A549 (cell line): ENCODE results near the gene DDX25. TPM values are rescaled to one million over a fixed set of nuclear protein-coding genes. Genes with fewer than 3 reads are reported as not detected.
"Not testable (repeated sequence)": the region's sequence is repeated elsewhere in the genome, so short reads cannot be mapped to it uniquely, and the experiment has no call there.

ENCODE experiments used
- ATAC-seq, 2 experiments: fragments of 200-7000 bp in 1 of 2; fragments of >200 bp in 1 of 2; cut with Nextera tagmentation in 1 of 2; cut with Tn5 transposase in 1 of 2; 3 replicates each; pipeline versions ENCODE4 v1.8.0 to v1.9.1; 2018 to 2020; ENCODE audit warnings: mild to moderate bottlenecking in 1 of 2, moderate library complexity in 1 of 2
- CTCF ChIA-PET: fragments of 300-600 bp; sonication (Branson Sonifier 250); formaldehyde crosslinking; extraction: SDS; loops from one replicate; lab custom pipeline; 2021; ENCODE audit warnings: antibody characterized with exemption, inconsistent platforms; lab: Yijun Ruan, JAX
- POLR2A ChIA-PET: fragments of 350-600 bp; formaldehyde crosslinking; extraction: SDS; loops from one replicate; lab custom pipeline; 2021; ENCODE audit warnings: antibody characterized with exemption, inconsistent platforms; lab: Yijun Ruan, JAX
- DNase-seq, 2 experiments: peaks; one replicate each; pipeline versions ENCODE4 v3.0.0 to v3.0.0-alpha.2; 2011 to 2016; ENCODE audit warnings: low read depth in 1 of 2, low spot score in 1 of 2
- FAIRE-seq: peaks from 2 replicates; lab custom pipeline; 2011; peaks lifted over from hg19 to GRCh38; lab: Jason Lieb, UNC
- H3K27ac ChIP-seq, 2 experiments: fragments of >200 bp; sonication (Bioruptor Twin); formaldehyde crosslinking; 3 replicates each; pipeline ENCODE4 v1.5.1; 2016 to 2017
- H3K4me1 ChIP-seq: fragments of >200 bp; sonication (Bioruptor Twin); formaldehyde crosslinking; 3 replicates; pipeline ENCODE4 v1.6.1; 2016
- H3K4me2 ChIP-seq: fragments of >200 bp; sonication (Bioruptor Twin); formaldehyde crosslinking; 3 replicates; pipeline ENCODE4 v1.6.1; 2016
- H3K4me3 ChIP-seq: fragments of >200 bp; sonication (Bioruptor Twin); formaldehyde crosslinking; 3 replicates; pipeline ENCODE4 v1.5.1; 2016
- H3K9me3 ChIP-seq: fragments of >200 bp; sonication (Bioruptor Twin); formaldehyde crosslinking; 3 replicates; pipeline ENCODE4 v1.6.1; 2016
- BHLHE40 ChIP-seq: IDR thresholded peaks from 2 replicates; pipeline ENCODE4 v1.6.1; 2012; ENCODE audit warnings: low read depth, low read length, inconsistent platforms
- CHD2 ChIP-seq: fragments of 150-350 bp; IDR thresholded peaks from 2 replicates; pipeline ENCODE4 v1.6.1; 2014; ENCODE audit warnings: low read length; ENCODE audit not compliant: partially characterized antibody
- EHMT2 ChIP-seq: fragments of 200-600 bp; sonication (generic); IDR thresholded peaks from 2 replicates; pipeline ENCODE4 v1.6.1; 2016; ENCODE audit warnings: antibody characterized with exemption, low read depth, mild to moderate bottlenecking, moderate library complexity
- JUN ChIP-seq, 2 experiments: fragments of >200 bp; sonication (Bioruptor Twin); formaldehyde crosslinking; IDR thresholded peaks; 2 replicates in 1 of 2; 3 replicates in 1 of 2; pipeline ENCODE4 v1.6.1; 2016 to 2017
- JUNB ChIP-seq: fragments of >200 bp; sonication (Bioruptor Twin); formaldehyde crosslinking; IDR thresholded peaks from 2 replicates; pipeline ENCODE4 v1.6.1; 2016
- MAFK ChIP-seq: fragments of 450-650 bp; IDR thresholded peaks from 2 replicates; pipeline ENCODE4 v1.6.1; 2014; ENCODE audit not compliant: partially characterized antibody
- NFE2L2 ChIP-seq: fragments of 150-350 bp; conservative IDR thresholded peaks from 2 replicates; pipeline ENCODE4 v1.6.1; 2014; ENCODE audit warnings: low read length
- PHF8 ChIP-seq: fragments of 200-600 bp; sonication (generic); IDR thresholded peaks from 2 replicates; pipeline ENCODE4 v1.6.1; 2016; ENCODE audit warnings: low read depth, mild to moderate bottlenecking, antibody characterized with exemption, moderate library complexity, borderline replicate concordance
- POLR2A ChIP-seq: IDR thresholded peaks from 2 replicates; pipeline ENCODE4 v1.6.1; 2012; ENCODE audit warnings: mild to moderate bottlenecking, low read length
- RFX5 ChIP-seq: fragments of 450-650 bp; IDR thresholded peaks from 2 replicates; pipeline ENCODE4 v1.7.1; 2014; ENCODE audit warnings: antibody characterized with exemption, mild to moderate bottlenecking, moderate library complexity
- SMC3 ChIP-seq: fragments of >200 bp; sonication (Bioruptor Twin); formaldehyde crosslinking; IDR thresholded peaks from 3 replicates; pipeline ENCODE4 v1.6.1; 2018; ENCODE audit warnings: inconsistent platforms
- SREBF2 ChIP-seq: fragments of 450-650 bp; IDR thresholded peaks from 2 replicates; pipeline ENCODE4 v1.6.1; 2014; ENCODE audit warnings: mild to moderate bottlenecking, moderate library complexity
- TP53 ChIP-seq: fragments of 250-450 bp; sonication (Bioruptor Pico); IDR thresholded peaks from 2 replicates; pipeline ENCODE4 v1.5.0; 2021; ENCODE audit warnings: mild to moderate bottlenecking, moderate library complexity
- ZC3H11A ChIP-seq: fragments of 450-650 bp; IDR thresholded peaks from 2 replicates; pipeline ENCODE4 v1.6.1; 2014; ENCODE audit warnings: antibody characterized with exemption, mild to moderate bottlenecking
- ZSCAN20 ChIP-seq: fragments of 250-450 bp; sonication (Bioruptor Pico); IDR thresholded peaks from 2 replicates; pipeline ENCODE4 v1.8.0; 2022; ENCODE audit warnings: mild to moderate bottlenecking, moderate library complexity
- WGBS: methylation state at CpG from one replicate; pipeline ENCODE4 v1.1.6; 2017; ENCODE audit errors: missing lambda C conversion rate; 5-methylcytosine and 5-hydroxymethylcytosine counted together
- polyA plus RNA-seq, 4 experiments: library from polyadenylated mRNA; depleted of rRNA in 3 of 4; stranded (reverse); fragments of >200 nt; fragmentation: RNase III in 1 of 4; extraction: RNeasy Plus Mini Kit Qiagen cat#74134 plus additional on column Dnase treatment in 1 of 4; gene quantifications; 2 replicates in 3 of 4; 3 replicates in 1 of 4; pipeline ENCODE4 v1.2.3, GENCODE V29; 2011 to 2017
- TF ChIP-seq, protein P1 (sequence below): fragments of 200-600 bp; sonication (generic); IDR thresholded peaks from 2 replicates; pipeline ENCODE4 v1.6.1; 2016; ENCODE audit warnings: antibody characterized with exemption, mild to moderate bottlenecking, moderate library complexity
- TF ChIP-seq, protein P2 (sequence below): IDR thresholded peaks from 2 replicates; pipeline ENCODE4 v1.6.1; 2012

Gene DDX25
- polyA plus RNA-seq, 2 of the 4 experiments (the other 2 are of a cell fraction) = 0.01 TPM; not detected in 1

DNA sequence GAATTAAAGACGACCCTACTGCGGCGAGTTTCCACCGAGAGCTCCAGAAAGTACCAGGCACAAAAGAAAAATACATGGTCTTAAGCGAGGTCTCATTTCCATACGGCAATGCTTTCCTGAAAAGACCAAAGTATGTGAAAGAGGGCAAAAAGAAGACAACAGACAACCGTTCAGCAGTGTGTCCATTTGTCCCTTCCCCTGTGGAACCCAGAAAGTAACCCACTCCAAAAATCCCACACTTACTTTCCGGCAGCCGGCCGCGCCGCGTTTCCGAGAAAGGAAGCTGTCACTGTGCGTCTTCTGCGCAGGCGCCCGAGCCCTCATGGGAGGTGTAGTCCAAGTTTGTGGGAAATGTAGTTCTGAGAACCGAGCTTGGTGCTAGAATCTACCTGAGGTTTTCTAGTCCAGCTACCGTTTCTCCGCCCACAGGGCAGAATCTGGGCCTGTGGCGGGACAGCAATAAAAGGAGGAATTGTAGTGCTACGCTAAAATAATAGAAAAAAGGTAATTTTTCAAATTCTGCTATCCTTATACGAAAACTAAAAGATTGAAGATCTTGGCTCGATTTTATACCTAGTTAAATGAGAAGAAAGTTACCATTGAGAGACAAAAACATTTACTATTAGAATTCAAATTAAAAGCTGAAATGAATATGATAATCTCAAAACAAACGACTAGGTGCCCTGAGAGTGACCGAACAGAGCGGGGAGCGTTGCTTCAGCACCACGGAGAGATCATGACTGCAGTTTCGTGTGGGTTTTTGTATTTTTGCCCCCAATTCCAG, 1.2 kb upstream of the DDX25 start, which contains the start of gene PUS3:
Gene PUS3, minus strand, starts transcription at position 280 of the 784 bp plus-strand sequence. CDS start 6,922 bp downstream, outside the sequence.
- H3K27ac ChIP-seq = peak within 1 kb of the TSS; percentile 78 to 81
- H3K4me3 ChIP-seq = peak within 1 kb of the TSS; percentile 88
- 4% methylated on average over 25 of the region's 31 CpGs for WGBS
- peak within 1 kb of the TSS; percentile 86 for H3K4me2 ChIP-seq
- H3K4me1 ChIP-seq = 0 out of 3 replicates have a peak, but pooled peaks cover 5% of the 10 kb centered on the region
- POLR2A ChIA-PET = interaction anchor here (0.6 to 1.4 kb wide), 5 partner anchors 15 to 309 kb away, joined by 3 to 21 read pairs (median 4); partner anchors contain the start of genes FAM118B and HYLS1
- DNase-seq = peak; percentile 76 to 80
- peak; percentile 95 to 97 for ATAC-seq
- no peak for FAIRE-seq
- CTCF ChIA-PET = interaction anchor here (0.9 to 2.5 kb wide), 3 partner anchors 19 to 213 kb away, joined by 3 to 5 read pairs (median 4); no protein-coding TSS in a partner anchor
- no peak for TF ChIP-seq MAFK
- no peak for TF ChIP-seq SMC3
- no peak for TF ChIP-seq SREBF2
- no peak for TF ChIP-seq TP53 (CRISPR knock-in tag)
- peak in 1 of 2 experiments; percentile 38; a peak in 1 of 5 replicates for TF ChIP-seq JUN (IDR thresholded peaks at IDR 0.05)
- 0 out of 2 replicates have a peak, but pooled peaks have one; percentile 60 for TF ChIP-seq EHMT2
- TF ChIP-seq ZC3H11A = no peak
- peak; percentile 53 for TF ChIP-seq POLR2A
- no peak for TF ChIP-seq NFE2L2
- TF ChIP-seq, protein P1, sequence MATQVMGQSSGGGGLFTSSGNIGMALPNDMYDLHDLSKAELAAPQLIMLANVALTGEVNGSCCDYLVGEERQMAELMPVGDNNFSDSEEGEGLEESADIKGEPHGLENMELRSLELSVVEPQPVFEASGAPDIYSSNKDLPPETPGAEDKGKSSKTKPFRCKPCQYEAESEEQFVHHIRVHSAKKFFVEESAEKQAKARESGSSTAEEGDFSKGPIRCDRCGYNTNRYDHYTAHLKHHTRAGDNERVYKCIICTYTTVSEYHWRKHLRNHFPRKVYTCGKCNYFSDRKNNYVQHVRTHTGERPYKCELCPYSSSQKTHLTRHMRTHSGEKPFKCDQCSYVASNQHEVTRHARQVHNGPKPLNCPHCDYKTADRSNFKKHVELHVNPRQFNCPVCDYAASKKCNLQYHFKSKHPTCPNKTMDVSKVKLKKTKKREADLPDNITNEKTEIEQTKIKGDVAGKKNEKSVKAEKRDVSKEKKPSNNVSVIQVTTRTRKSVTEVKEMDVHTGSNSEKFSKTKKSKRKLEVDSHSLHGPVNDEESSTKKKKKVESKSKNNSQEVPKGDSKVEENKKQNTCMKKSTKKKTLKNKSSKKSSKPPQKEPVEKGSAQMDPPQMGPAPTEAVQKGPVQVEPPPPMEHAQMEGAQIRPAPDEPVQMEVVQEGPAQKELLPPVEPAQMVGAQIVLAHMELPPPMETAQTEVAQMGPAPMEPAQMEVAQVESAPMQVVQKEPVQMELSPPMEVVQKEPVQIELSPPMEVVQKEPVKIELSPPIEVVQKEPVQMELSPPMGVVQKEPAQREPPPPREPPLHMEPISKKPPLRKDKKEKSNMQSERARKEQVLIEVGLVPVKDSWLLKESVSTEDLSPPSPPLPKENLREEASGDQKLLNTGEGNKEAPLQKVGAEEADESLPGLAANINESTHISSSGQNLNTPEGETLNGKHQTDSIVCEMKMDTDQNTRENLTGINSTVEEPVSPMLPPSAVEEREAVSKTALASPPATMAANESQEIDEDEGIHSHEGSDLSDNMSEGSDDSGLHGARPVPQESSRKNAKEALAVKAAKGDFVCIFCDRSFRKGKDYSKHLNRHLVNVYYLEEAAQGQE = peak; percentile 88
- no peak for TF ChIP-seq CHD2
- no peak for TF ChIP-seq ZSCAN20 (CRISPR knock-in tag)
- no peaks in the 10 kb centered on the region for H3K9me3 ChIP-seq

DNA sequence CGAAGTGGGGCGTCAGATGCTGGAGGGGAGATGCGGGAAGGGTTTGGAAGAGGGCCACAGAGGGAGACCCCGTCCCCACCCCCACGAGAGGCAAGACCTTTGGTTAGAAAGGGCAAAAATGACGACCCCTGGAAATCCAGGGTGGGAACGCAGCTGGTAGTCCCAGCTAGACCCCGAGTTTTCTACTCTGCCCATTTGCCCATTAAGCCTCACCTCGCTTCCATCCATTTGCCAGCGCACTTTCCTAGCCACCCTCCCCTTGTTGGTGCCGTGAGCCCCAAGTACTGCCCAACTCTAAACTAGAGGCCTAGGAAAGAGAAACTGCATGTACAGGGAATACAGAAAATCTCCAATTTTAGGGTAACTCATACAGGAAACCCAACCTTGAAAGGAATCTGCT, 370 bp downstream of the DDX25 start:
- no peak for DNase-seq
- TF ChIP-seq RFX5 = no peak
- no peak for TF ChIP-seq BHLHE40
- no peak for TF ChIP-seq JUNB
- TF ChIP-seq ZSCAN20 (CRISPR knock-in tag) = no peak
- TF ChIP-seq PHF8 = no peak
- TF ChIP-seq, all 56 proteins: peak for 0
- 75% methylated on average over 11 of the region's 11 CpGs for WGBS
- ATAC-seq (no peak), FAIRE-seq (no peak)
- no peaks in the 10 kb centered on the region for H3K9me3 ChIP-seq
- POLR2A ChIA-PET = no interaction called here
- CTCF ChIA-PET = interaction anchor here (0.6 to 2.5 kb wide), 2 partner anchors 12 to 17 kb away, joined by 3 to 5 read pairs; no protein-coding TSS in a partner anchor
- H3K4me1 ChIP-seq = 0 out of 3 replicates have a peak, but pooled peaks cover 5% of the 10 kb centered on the region
- no peak overlapping the region for H3K4me3 ChIP-seq
- no peak overlapping the region for H3K4me2 ChIP-seq
- no peak overlapping the region for H3K27ac ChIP-seq

DNA sequence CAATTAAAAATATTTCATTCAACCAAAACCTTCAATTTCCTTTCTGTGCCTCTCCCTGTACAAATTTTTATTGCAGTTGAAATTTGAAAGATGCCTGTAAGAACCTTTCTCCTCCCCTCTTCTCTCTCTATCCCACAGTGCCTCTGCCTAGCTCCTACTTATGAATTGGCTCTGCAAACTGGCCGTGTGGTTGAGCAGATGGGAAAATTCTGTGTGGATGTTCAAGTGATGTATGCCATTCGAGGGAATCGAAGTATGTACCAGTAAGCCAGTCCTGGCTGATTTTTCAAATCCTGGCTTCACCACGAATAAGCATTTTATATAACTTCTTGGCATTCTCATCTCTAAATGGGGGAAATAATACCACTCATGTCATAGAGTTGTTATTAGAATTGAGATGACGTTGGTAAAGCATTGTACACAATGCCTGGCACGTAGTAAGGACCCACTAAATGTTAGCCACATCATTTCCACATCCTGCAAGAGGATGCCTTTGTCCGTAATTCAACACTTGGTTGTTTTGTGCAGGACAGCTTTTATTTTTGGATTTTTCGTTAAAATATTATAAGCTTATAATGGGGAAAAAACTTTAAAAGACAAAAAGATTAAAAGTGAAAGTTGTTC, 6.0 kb downstream of the DDX25 start:
- Histone ChIP-seq H3K9me3 (no peaks in the 10 kb centered on the region), H3K4me2 (peak overlapping the region; percentile 8; the same call in 1 of the 3 replicates), H3K4me3 (no peak overlapping the region), H3K27ac (no peak overlapping the region), H3K4me1 (no peaks in the 10 kb centered on the region)
- no peak for FAIRE-seq
- ATAC-seq = no peak
- TF ChIP-seq, protein P2, sequence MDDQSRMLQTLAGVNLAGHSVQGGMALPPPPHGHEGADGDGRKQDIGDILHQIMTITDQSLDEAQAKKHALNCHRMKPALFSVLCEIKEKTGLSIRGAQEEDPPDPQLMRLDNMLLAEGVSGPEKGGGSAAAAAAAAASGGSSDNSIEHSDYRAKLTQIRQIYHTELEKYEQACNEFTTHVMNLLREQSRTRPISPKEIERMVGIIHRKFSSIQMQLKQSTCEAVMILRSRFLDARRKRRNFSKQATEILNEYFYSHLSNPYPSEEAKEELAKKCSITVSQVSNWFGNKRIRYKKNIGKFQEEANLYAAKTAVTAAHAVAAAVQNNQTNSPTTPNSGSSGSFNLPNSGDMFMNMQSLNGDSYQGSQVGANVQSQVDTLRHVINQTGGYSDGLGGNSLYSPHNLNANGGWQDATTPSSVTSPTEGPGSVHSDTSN = no peak
- no peak for TF ChIP-seq POLR2A
- no peak for DNase-seq
- ChIA-PET POLR2A (no interaction called here), CTCF (interaction anchor here (1.5 to 2.1 kb wide), 2 partner anchors 13 to 284 kb away, joined by 3 to 8 read pairs; no protein-coding TSS in a partner anchor)
- 35% methylated on average over 8 of the region's 8 CpGs for WGBS

DNA sequence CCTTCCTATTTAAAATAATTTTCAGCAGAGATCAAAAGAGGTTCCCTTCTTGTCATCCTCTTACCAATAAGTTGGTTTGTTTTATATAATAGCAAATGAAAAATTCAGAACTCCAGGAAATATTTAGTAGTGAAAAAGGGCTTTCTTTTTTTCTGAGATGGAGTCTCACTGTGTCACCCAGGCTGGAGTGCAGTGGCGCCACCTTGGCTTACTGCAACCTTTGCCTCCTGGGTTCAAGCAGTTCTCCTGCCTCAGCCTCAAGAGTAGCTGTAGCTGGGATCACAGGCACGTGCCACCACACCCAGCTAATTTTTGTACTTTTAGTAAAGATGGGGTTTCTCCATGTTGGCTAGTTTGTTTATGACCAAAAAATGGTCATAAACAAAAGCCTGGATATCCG, 10.3 kb downstream of the DDX25 start:
- H3K4me1 ChIP-seq, H3K4me3 ChIP-seq, H3K9me3 ChIP-seq, POLR2A ChIA-PET, H3K4me2 ChIP-seq, CTCF ChIA-PET, FAIRE-seq, ATAC-seq, H3K27ac ChIP-seq, DNase-seq: not testable (repeated sequence)
- WGBS = 75% methylated on average over 3 of the region's 3 CpGs
